ENCODE data around the gene SUSD1.

The SUSD1 gene

GRCh38 chr9:112042769-112043168, 132.3 kb downstream of the SUSD1 start:
- H3K9ac ChIP-seq (ENCODE audit: low read depth, low read length) = no peak overlapping the region
- H2AFZ ChIP-seq (ENCODE audit: low read depth, low read length) = no peak overlapping the region
- no peak overlapping the region for H3K4me2 ChIP-seq (ENCODE audit: insufficient read depth, low read length)
- H3K27ac ChIP-seq (ENCODE audit: low read length) = no peak overlapping the region
- no peaks in the 10 kb centered on the region for H3K36me3 ChIP-seq (ENCODE audit: insufficient read depth, low read length)
- H3K79me2 ChIP-seq (ENCODE audit: insufficient read depth, low read length) = no peaks in the 10 kb centered on the region
- ATAC-seq (ENCODE audit: insufficient read depth, low read depth) (no peak), DNase-seq (no peak)
- no peak overlapping the region for H3K4me3 ChIP-seq (ENCODE audit: low read depth in 1 of 2, low read length in 2 of 2)
- no peak for TF ChIP-seq CTCF (IDR thresholded peaks at IDR 0.05; ENCODE audit: borderline replicate concordance, extremely low read depth, low read length, poor library complexity, severe bottlenecking)
- no peak for TF ChIP-seq EZH2 (IDR thresholded peaks at IDR 0.05; ENCODE audit: borderline replicate concordance, low read depth, low read length, severe bottlenecking)
- H3K27me3 ChIP-seq (ENCODE audit: insufficient read depth, low read length, poor library complexity) = no peaks in the 10 kb centered on the region
- peaks cover 3% of the 10 kb centered on the region; the same call in 1 of the 2 replicates for H4K20me1 ChIP-seq (ENCODE audit: insufficient read depth, low read length)
- H3K4me1 ChIP-seq (ENCODE audit: insufficient read depth, low read length) = peaks cover 13% of the 10 kb centered on the region
- H3K9me3 ChIP-seq (ENCODE audit: insufficient read depth, low read length, severe bottlenecking) = no peaks in the 10 kb centered on the region

- H3K4me3 ChIP-seq (ENCODE audit: low read depth in 1 of 2, low read length in 2 of 2) = no peak overlapping the region
- H4K20me1 ChIP-seq (ENCODE audit: insufficient read depth, low read length) = peaks cover 3% of the 10 kb centered on the region; the same call in 1 of the 2 replicates
- no peak for ATAC-seq (ENCODE audit: insufficient read depth, low read depth)
- H3K4me2 ChIP-seq (ENCODE audit: insufficient read depth, low read length) = no peak overlapping the region
- no peak overlapping the region for H3K9ac ChIP-seq (ENCODE audit: low read depth, low read length)
- TF ChIP-seq CTCF (IDR thresholded peaks at IDR 0.05; ENCODE audit: borderline replicate concordance, extremely low read depth, low read length, poor library complexity, severe bottlenecking) (no peak), EZH2 (IDR thresholded peaks at IDR 0.05; ENCODE audit: borderline replicate concordance, low read depth, low read length, severe bottlenecking) (no peak)
- H3K4me1 ChIP-seq (ENCODE audit: insufficient read depth, low read length) = peaks cover 18% of the 10 kb centered on the region
- no peak for DNase-seq
- no peaks in the 10 kb centered on the region for H3K36me3 ChIP-seq (ENCODE audit: insufficient read depth, low read length)
- no peaks in the 10 kb centered on the region for H3K79me2 ChIP-seq (ENCODE audit: insufficient read depth, low read length)
- H2AFZ ChIP-seq (ENCODE audit: low read depth, low read length) = no peak overlapping the region
- H3K9me3 ChIP-seq (ENCODE audit: insufficient read depth, low read length, severe bottlenecking) = no peaks in the 10 kb centered on the region
- no peaks in the 10 kb centered on the region for H3K27me3 ChIP-seq (ENCODE audit: insufficient read depth, low read length, poor library complexity)
- H3K27ac ChIP-seq (ENCODE audit: low read length) = no peak overlapping the region
Measured at GRCh38 chr9:112042244-112042638, 132.9 kb downstream of the SUSD1 start.

- H3K4me2 ChIP-seq (ENCODE audit: insufficient read depth, low read length) = no peak overlapping the region
- H3K4me3 ChIP-seq (ENCODE audit: low read depth in 1 of 2, low read length in 2 of 2) = no peak overlapping the region
Measured at GRCh38 chr9:112041536-112042243, 133.4 kb downstream of the SUSD1 start.

More at GRCh38 chr9:112041536-112042243, 133.4 kb downstream of the SUSD1 start:
- H3K79me2 ChIP-seq (ENCODE audit: insufficient read depth, low read length) = no peaks in the 10 kb centered on the region
- peaks cover 23% of the 10 kb centered on the region for H3K4me1 ChIP-seq (ENCODE audit: insufficient read depth, low read length)
- no peaks in the 10 kb centered on the region for H3K27me3 ChIP-seq (ENCODE audit: insufficient read depth, low read length, poor library complexity)
- TF ChIP-seq CTCF (IDR thresholded peaks at IDR 0.05; ENCODE audit: borderline replicate concordance, extremely low read depth, low read length, poor library complexity, severe bottlenecking) (no peak), EZH2 (IDR thresholded peaks at IDR 0.05; ENCODE audit: borderline replicate concordance, low read depth, low read length, severe bottlenecking) (no peak)
- H2AFZ ChIP-seq (ENCODE audit: low read depth, low read length) = no peak overlapping the region
- peaks cover 3% of the 10 kb centered on the region; the same call in 1 of the 2 replicates for H4K20me1 ChIP-seq (ENCODE audit: insufficient read depth, low read length)
- DNase-seq (no peak), ATAC-seq (ENCODE audit: insufficient read depth, low read depth) (no peak)
- H3K27ac ChIP-seq (ENCODE audit: low read length) = no peak overlapping the region
- H3K9me3 ChIP-seq (ENCODE audit: insufficient read depth, low read length, severe bottlenecking) = no peaks in the 10 kb centered on the region
- no peaks in the 10 kb centered on the region for H3K36me3 ChIP-seq (ENCODE audit: insufficient read depth, low read length)
- no peak overlapping the region for H3K9ac ChIP-seq (ENCODE audit: low read depth, low read length)

All from DND-41 (cell line).